HG03378 (cell line): ENCODE measurements around the gene ALDH3B1.

Source experiments
- ATAC-seq: cut with Tn5 transposase; IDR thresholded peaks from one replicate; pipeline ENCODE4 v1.9.1; 2021; ENCODE audit warnings: mild to moderate bottlenecking, moderate library complexity; ENCODE audit not compliant: unreplicated experiment

Gene ALDH3B1

GRCh38 chr11:68012044-68012842, 2.1 kb downstream of the ALDH3B1 start:
- ATAC-seq = no peak

- no peak for ATAC-seq
These were observed 2.9 kb downstream of the ALDH3B1 start for GRCh38 chr11:68012843-68013610.

GRCh38 chr11:68013611-68014156, 3.6 kb downstream of the ALDH3B1 start:
- no peak for ATAC-seq

- no peak for ATAC-seq
These were observed 4.2 kb downstream of the ALDH3B1 start for GRCh38 chr11:68014157-68014946.

GRCh38 chr11:68014947-68015447, 4.9 kb downstream of the ALDH3B1 start:
- no peak for ATAC-seq

GRCh38 chr11:68015467-68015866, 5.3 kb downstream of the ALDH3B1 start:
- no peak for ATAC-seq

- ATAC-seq = no peak
These were observed 6.2 kb downstream of the ALDH3B1 start for GRCh38 chr11:68016161-68016903.

- no peak for ATAC-seq
These were observed 7.0 kb downstream of the ALDH3B1 start for GRCh38 chr11:68016904-68017817.

- no peak for ATAC-seq
These were observed 8.0 kb downstream of the ALDH3B1 start for GRCh38 chr11:68017980-68018729.

GRCh38 chr11:68018730-68019190, 8.6 kb downstream of the ALDH3B1 start:
- no peak for ATAC-seq

- ATAC-seq = no peak
These were observed 9.4 kb downstream of the ALDH3B1 start for GRCh38 chr11:68019486-68019885.

GRCh38 chr11:68020575-68020974, 10.4 kb downstream of the ALDH3B1 start:
- ATAC-seq = no peak

GRCh38 chr11:68021167-68021787, 11.2 kb downstream of the ALDH3B1 start:
- no peak for ATAC-seq

- no peak for ATAC-seq
These were observed 12.4 kb downstream of the ALDH3B1 start for GRCh38 chr11:68022531-68022930.

GRCh38 chr11:68024508-68024907, 14.4 kb downstream of the ALDH3B1 start:
- ATAC-seq = no peak

- ATAC-seq = no peak
These were observed 14.9 kb downstream of the ALDH3B1 start for GRCh38 chr11:68025047-68025446.

- no peak for ATAC-seq
These were observed 16.4 kb downstream of the ALDH3B1 start for GRCh38 chr11:68026391-68027105.
